Measurements from ENCODE around the gene SLC7A6OS. TPM values are rescaled to one million over a fixed set of nuclear protein-coding genes. Genes with fewer than 3 reads are reported as not detected.
"Not testable (repeated sequence)": the region's sequence is repeated elsewhere in the genome, so short reads cannot be mapped to it uniquely, and the experiment has no call there.

SLC7A6OS gene
- total RNA-seq, 1 donor from 2014 or later: 18.8 TPM

GRCh38 chr16:68289621-68290329 lies 21.0 kb downstream of the SLC7A6OS start:
- Histone ChIP-seq H3K36me3 (peaks cover 49% of the 10 kb centered on the region), H3K9me3 (no peaks in the 10 kb centered on the region), H3K27me3 (no peaks in the 10 kb centered on the region), H3K4me3 (no peak overlapping the region), H3K4me1 (peaks cover 54% of the 10 kb centered on the region), H3K27ac (peak overlapping the region; percentile 59)
- intact Hi-C loops (cut with DNase I): no loop called here
- DNase-seq: no peak
- ATAC-seq: peak; percentile 47
- TF ChIP-seq, protein P1, sequence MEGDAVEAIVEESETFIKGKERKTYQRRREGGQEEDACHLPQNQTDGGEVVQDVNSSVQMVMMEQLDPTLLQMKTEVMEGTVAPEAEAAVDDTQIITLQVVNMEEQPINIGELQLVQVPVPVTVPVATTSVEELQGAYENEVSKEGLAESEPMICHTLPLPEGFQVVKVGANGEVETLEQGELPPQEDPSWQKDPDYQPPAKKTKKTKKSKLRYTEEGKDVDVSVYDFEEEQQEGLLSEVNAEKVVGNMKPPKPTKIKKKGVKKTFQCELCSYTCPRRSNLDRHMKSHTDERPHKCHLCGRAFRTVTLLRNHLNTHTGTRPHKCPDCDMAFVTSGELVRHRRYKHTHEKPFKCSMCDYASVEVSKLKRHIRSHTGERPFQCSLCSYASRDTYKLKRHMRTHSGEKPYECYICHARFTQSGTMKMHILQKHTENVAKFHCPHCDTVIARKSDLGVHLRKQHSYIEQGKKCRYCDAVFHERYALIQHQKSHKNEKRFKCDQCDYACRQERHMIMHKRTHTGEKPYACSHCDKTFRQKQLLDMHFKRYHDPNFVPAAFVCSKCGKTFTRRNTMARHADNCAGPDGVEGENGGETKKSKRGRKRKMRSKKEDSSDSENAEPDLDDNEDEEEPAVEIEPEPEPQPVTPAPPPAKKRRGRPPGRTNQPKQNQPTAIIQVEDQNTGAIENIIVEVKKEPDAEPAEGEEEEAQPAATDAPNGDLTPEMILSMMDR (IDR thresholded peaks at IDR 0.05): no peak

DNA sequence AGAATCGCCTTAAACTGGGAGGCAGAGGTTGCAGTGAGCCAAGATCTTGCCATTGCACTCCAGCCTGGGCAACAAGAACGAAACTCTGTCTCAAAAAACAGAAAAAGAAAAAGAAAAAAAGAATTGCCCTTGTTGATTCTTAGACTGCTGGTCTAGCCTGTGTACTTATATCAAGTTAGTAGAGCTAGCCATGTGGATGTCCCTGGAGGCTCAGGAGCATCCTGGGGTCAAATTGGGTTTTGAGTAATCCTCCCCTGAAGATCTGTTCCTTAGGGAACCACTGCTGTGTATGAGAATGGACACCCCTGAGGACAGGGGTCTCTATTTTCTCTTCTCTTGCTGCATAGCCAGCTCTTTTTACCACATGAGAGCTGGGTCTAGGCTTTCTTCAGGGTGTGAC lies 21.5 kb downstream of the SLC7A6OS start:
- ATAC-seq (no peak), DNase-seq (no peak)
- no peaks in the 10 kb centered on the region for H3K9me3 ChIP-seq
- H3K4me3 ChIP-seq: no peak overlapping the region
- intact Hi-C loops (cut with DNase I): no loop called here
- H3K36me3 ChIP-seq: peaks cover 44% of the 10 kb centered on the region
- no peaks in the 10 kb centered on the region for H3K27me3 ChIP-seq
- H3K27ac ChIP-seq: peak overlapping the region; percentile 59
- TF ChIP-seq, protein P1 (IDR thresholded peaks at IDR 0.05): no peak
- peaks cover 59% of the 10 kb centered on the region for H3K4me1 ChIP-seq

- intact Hi-C loops (cut with DNase I): not testable (repeated sequence)
These were observed 21.9 kb downstream of the SLC7A6OS start for GRCh38 chr16:68288796-68289195.

GRCh38 chr16:68288252-68288650 lies 22.5 kb downstream of the SLC7A6OS start:
- peaks cover 67% of the 10 kb centered on the region for H3K4me1 ChIP-seq
- H3K36me3 ChIP-seq: peaks cover 35% of the 10 kb centered on the region
- ATAC-seq (no peak), DNase-seq (no peak)
- H3K27me3 ChIP-seq: no peaks in the 10 kb centered on the region
- H3K4me3 ChIP-seq: no peak overlapping the region
- H3K9me3 ChIP-seq: no peaks in the 10 kb centered on the region
- TF ChIP-seq, protein P1 (IDR thresholded peaks at IDR 0.05): no peak
- intact Hi-C loops (cut with DNase I): no loop called here
- peak overlapping the region; percentile 48 for H3K27ac ChIP-seq

More at GRCh38 chr16:68288796-68289195, 21.9 kb downstream of the SLC7A6OS start:
- peaks cover 63% of the 10 kb centered on the region for H3K4me1 ChIP-seq
- H3K9me3 ChIP-seq, ATAC-seq, H3K27me3 ChIP-seq, DNase-seq, H3K4me3 ChIP-seq: not testable (repeated sequence)
- peak overlapping the region; percentile 59 for H3K27ac ChIP-seq
- peaks cover 40% of the 10 kb centered on the region for H3K36me3 ChIP-seq

GRCh38 chr16:68287276-68288251 lies 23.2 kb downstream of the SLC7A6OS start:
- peak overlapping the region; percentile 48 for H3K27ac ChIP-seq
- intact Hi-C loops (cut with DNase I): no loop called here
- peaks cover 74% of the 10 kb centered on the region for H3K4me1 ChIP-seq
- DNase-seq (no peak), ATAC-seq (peak; percentile 39)
- no peaks in the 10 kb centered on the region for H3K9me3 ChIP-seq
- peaks cover 31% of the 10 kb centered on the region for H3K36me3 ChIP-seq
- TF ChIP-seq, protein P1 (IDR thresholded peaks at IDR 0.05): no peak
- no peak overlapping the region for H3K4me3 ChIP-seq
- no peaks in the 10 kb centered on the region for H3K27me3 ChIP-seq

Measured in upper lobe of right lung (tissue), 1 donor.